IMR-90 (cell line): ENCODE measurements around the gene EHBP1L1. TPM values are rescaled to one million over a fixed set of nuclear protein-coding genes. Genes with fewer than 3 reads are reported as not detected.

Source experiments
- ATAC-seq: fragments of 200-7000 bp; cut with Tn5 transposase; 2 replicates; pipeline ENCODE4 v1.9.1; 2020; ENCODE audit warnings: low read depth, mild to moderate bottlenecking, moderate library complexity
- BruUV-seq: library from RNA; stranded (reverse); fragments of 400-500 nt; replicated peaks from 2 replicates; lab custom pipeline; 2021; lab: Mats Ljungman, UMichigan
- CTCF ChIA-PET: fragments of 300-600 bp; formaldehyde crosslinking; extraction: SDS; loops from one replicate; lab custom pipeline; 2021; ENCODE audit warnings: antibody characterized with exemption; lab: Yijun Ruan, JAX
- POLR2A ChIA-PET: fragments of 300-600 bp; sonication (Branson Sonifier 250); formaldehyde crosslinking; loops from one replicate; lab custom pipeline; 2022; ENCODE audit warnings: antibody characterized with exemption; ENCODE audit not compliant: unreplicated experiment; lab: Charles Lee
- DNase-seq: peaks from one replicate; pipeline ENCODE4 v3.0.0; 2013
- H2AFZ ChIP-seq: replicated peaks from 2 replicates; pipeline ENCODE3; 2013; ENCODE audit warnings: low read length, mild to moderate bottlenecking; ENCODE audit not compliant: poor library complexity
- H2AK5ac ChIP-seq: 2 replicates; pipeline ENCODE4 v1.6.1; 2013; ENCODE audit warnings: low read depth, low read length, inconsistent platforms
- H2AK9ac ChIP-seq: replicated peaks from 2 replicates; pipeline ENCODE3; 2013; ENCODE audit warnings: mild to moderate bottlenecking, low read depth, low read length, moderate library complexity; ENCODE audit not compliant: poor library complexity
- H2BK120ac ChIP-seq: 2 replicates; pipeline ENCODE4 v1.6.1; 2013; ENCODE audit warnings: low read depth, low read length, inconsistent platforms
- H2BK15ac ChIP-seq: 3 replicates; pipeline ENCODE4 v1.6.1; 2013; ENCODE audit warnings: low read depth, low read length, inconsistent platforms
- H2BK20ac ChIP-seq: 2 replicates; pipeline ENCODE4 v1.6.1; 2013; ENCODE audit warnings: low read depth, mild to moderate bottlenecking, inconsistent platforms, low read length, moderate library complexity
- H2BK5ac ChIP-seq: 2 replicates; pipeline ENCODE4 v1.6.1; 2013; ENCODE audit warnings: mild to moderate bottlenecking, low read depth, low read length, inconsistent platforms; ENCODE audit not compliant: poor library complexity, severe bottlenecking
- H3K14ac ChIP-seq: replicated peaks from 2 replicates; pipeline ENCODE4 v1.6.1; 2013; ENCODE audit warnings: low read depth, low read length, inconsistent platforms
- H3K18ac ChIP-seq: 2 replicates; pipeline ENCODE4 v1.6.1; 2013; ENCODE audit warnings: low read depth, low read length, control low read depth
- H3K23ac ChIP-seq: 2 replicates; pipeline ENCODE4 v1.6.1; 2013; ENCODE audit warnings: low read depth, low read length, inconsistent platforms
- H3K27ac ChIP-seq: 2 replicates; pipeline ENCODE4 v1.5.1; 2013; ENCODE audit warnings: mild to moderate bottlenecking, control low read depth, low read length; ENCODE audit not compliant: insufficient read depth
- H3K27me3 ChIP-seq: 2 replicates; pipeline ENCODE4 v1.6.1; 2013; ENCODE audit warnings: low read length; ENCODE audit not compliant: control insufficient read depth, insufficient read depth
- H3K36me3 ChIP-seq: 2 replicates; pipeline ENCODE4 v1.6.1; 2013; ENCODE audit warnings: low read length, mixed read lengths; ENCODE audit not compliant: control insufficient read depth, insufficient read depth
- H3K4ac ChIP-seq: 2 replicates; pipeline ENCODE4 v1.6.1; 2013; ENCODE audit warnings: low read depth, low read length, inconsistent platforms
- H3K4me1 ChIP-seq: 2 replicates; pipeline ENCODE4 v1.6.1; 2013; ENCODE audit warnings: low read length, mixed read lengths; ENCODE audit not compliant: control insufficient read depth, insufficient read depth
- H3K4me2 ChIP-seq: 2 replicates; pipeline ENCODE4 v1.6.1; 2013; ENCODE audit warnings: low read depth, mild to moderate bottlenecking, control low read depth, low read length, moderate library complexity
- H3K4me3 ChIP-seq: 2 replicates; pipeline ENCODE4 v1.5.1; 2013; ENCODE audit warnings: low read depth, mild to moderate bottlenecking, control low read depth, low read length, moderate library complexity; ENCODE audit not compliant: insufficient read depth
- H3K56ac ChIP-seq: 2 replicates; pipeline ENCODE4 v1.6.1; 2013; ENCODE audit warnings: low read length, inconsistent platforms; ENCODE audit not compliant: insufficient read depth; ENCODE audit errors: extremely low read depth
- H3K79me1 ChIP-seq, 2 experiments: 2 replicates each; pipeline ENCODE4 v1.6.1; 2013; ENCODE audit warnings: low read length in 2 of 2, inconsistent platforms in 1 of 2, low read depth in 1 of 2
- H3K9ac ChIP-seq: 2 replicates; pipeline ENCODE4 v1.6.1; 2013; ENCODE audit warnings: low read depth, low read length, control low read depth
- H3K9me1 ChIP-seq: 2 replicates; pipeline ENCODE4 v1.6.1; 2013; ENCODE audit warnings: low read length, inconsistent platforms; ENCODE audit not compliant: insufficient read depth
- H3K9me3 ChIP-seq: 2 replicates; pipeline ENCODE4 v1.6.1; 2013; ENCODE audit warnings: low read length; ENCODE audit not compliant: control insufficient read depth, insufficient read depth
- H4K20me1 ChIP-seq: 2 replicates; pipeline ENCODE4 v1.6.1; 2013; ENCODE audit warnings: low read length, inconsistent platforms; ENCODE audit not compliant: insufficient read depth
- H4K5ac ChIP-seq: 2 replicates; pipeline ENCODE4 v1.6.1; 2013; ENCODE audit warnings: mild to moderate bottlenecking, low read depth, low read length, control low read depth
- H4K8ac ChIP-seq, 2 experiments: 2 replicates each; pipeline ENCODE4 v1.6.1; 2013; ENCODE audit warnings: low read depth in 2 of 2, low read length in 2 of 2, control low read depth in 1 of 2, inconsistent platforms in 1 of 2
- H4K91ac ChIP-seq: 2 replicates; pipeline ENCODE4 v1.6.1; 2013; ENCODE audit warnings: low read depth, low read length, inconsistent platforms; ENCODE audit not compliant: insufficient read depth
- CHD1 ChIP-seq: IDR thresholded peaks from 2 replicates; pipeline ENCODE4 v1.6.1; 2012; ENCODE audit warnings: low read depth, low read length, improper control_type of control experiment
- NFE2L2 ChIP-seq: fragments of 150-350 bp; IDR thresholded peaks from 2 replicates; pipeline ENCODE4 v1.6.1; 2016; ENCODE audit warnings: low read depth, mild to moderate bottlenecking, low read length
- POLR2A ChIP-seq: IDR thresholded peaks from 2 replicates; pipeline ENCODE4 v1.6.1; 2012; ENCODE audit warnings: mild to moderate bottlenecking, low read depth, low read length
- RAD21 ChIP-seq: IDR thresholded peaks from 2 replicates; pipeline ENCODE4 v1.6.1; 2012; ENCODE audit warnings: low read length, improper control_type of control experiment
- WGBS, 2 experiments: methylation state at CpG; one replicate each; pipeline versions ENCODE4 v1.1.5 to v1.1.7; 2013; ENCODE audit warnings: missing lambda C conversion rate in 2 of 2; ENCODE audit not compliant: insufficient read length in 1 of 2; ENCODE audit errors: extremely low coverage in 2 of 2; 5-methylcytosine and 5-hydroxymethylcytosine counted together
- dilution Hi-C: fragments of 300-500 bp; cut with HindIII; formaldehyde crosslinking; loops from one replicate; pipeline ENCODE4 v1.14.3; 2018; ENCODE audit warnings: low sequenced_read_pairs; ENCODE audit not compliant: unreplicated experiment
- in situ Hi-C: fragments of 300-500 bp; cut with MboI; formaldehyde crosslinking; loops from 3 replicates; pipeline ENCODE4 v1.14.3; 2019; ENCODE audit warnings: low sequenced_read_pairs, inconsistent platforms, mixed read lengths
- intact Hi-C: fragments of 100-400 bp; cut with micrococcal nuclease; formaldehyde crosslinking; loops from 2 replicates; pipeline ENCODE4 v1.10.0; 2022
- polyA plus RNA-seq, 3 experiments: library from polyadenylated mRNA; depleted of rRNA; stranded (reverse); fragments of >200 nt; gene quantifications; 2 replicates each; pipeline ENCODE4 v1.2.3, GENCODE V29; 2012; ENCODE audit warnings: low replicate concordance in 1 of 3
- total RNA-seq: library from RNA; depleted of rRNA; stranded (reverse); fragments of >200 nt; gene quantifications from 2 replicates; pipeline ENCODE4 v1.2.3, GENCODE V29; 2012
- TF ChIP-seq, protein P1 (sequence below): fragments of 150-350 bp; IDR thresholded peaks from 2 replicates; pipeline ENCODE4 v1.6.1; 2016; ENCODE audit warnings: low read depth, mild to moderate bottlenecking, low read length, moderate library complexity, borderline replicate concordance

EHBP1L1 gene
- total and polyA plus RNA-seq, 2 of the 4 experiments (the other 2 are of a cell fraction): 10.0 to 27.4 TPM

- TF ChIP-seq RAD21: no peak
- no peak for TF ChIP-seq NFE2L2
- TF ChIP-seq CHD1: no peak
- TF ChIP-seq, protein P1, sequence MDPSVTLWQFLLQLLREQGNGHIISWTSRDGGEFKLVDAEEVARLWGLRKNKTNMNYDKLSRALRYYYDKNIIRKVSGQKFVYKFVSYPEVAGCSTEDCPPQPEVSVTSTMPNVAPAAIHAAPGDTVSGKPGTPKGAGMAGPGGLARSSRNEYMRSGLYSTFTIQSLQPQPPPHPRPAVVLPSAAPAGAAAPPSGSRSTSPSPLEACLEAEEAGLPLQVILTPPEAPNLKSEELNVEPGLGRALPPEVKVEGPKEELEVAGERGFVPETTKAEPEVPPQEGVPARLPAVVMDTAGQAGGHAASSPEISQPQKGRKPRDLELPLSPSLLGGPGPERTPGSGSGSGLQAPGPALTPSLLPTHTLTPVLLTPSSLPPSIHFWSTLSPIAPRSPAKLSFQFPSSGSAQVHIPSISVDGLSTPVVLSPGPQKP: no peak
- no peak for TF ChIP-seq POLR2A
- Histone ChIP-seq H2AFZ (no peak overlapping the region), H2AK5ac (no peak overlapping the region), H3K9me3 (no peaks in the 10 kb centered on the region), H4K20me1 (0 out of 2 replicates have a peak, but pooled peaks cover 4% of the 10 kb centered on the region), H4K5ac (no peak overlapping the region), H2BK15ac (no peak overlapping the region), H3K4me1 (peaks cover 4% of the 10 kb centered on the region), H4K91ac (no peak overlapping the region), H3K23ac (no peak overlapping the region), H2BK120ac (no peak overlapping the region), H2BK20ac (no peak overlapping the region), H4K8ac (no peak overlapping the region), H3K4me2 (no peak overlapping the region), H3K9me1 (no peaks in the 10 kb centered on the region), H3K18ac (no peak overlapping the region), H3K27me3 (no peaks in the 10 kb centered on the region), H3K56ac (no peak overlapping the region), H3K9ac (no peak overlapping the region; the same call in 1 of the 2 replicates), H3K4ac (no peak overlapping the region), H3K36me3 (peaks cover 39% of the 10 kb centered on the region), H3K14ac (no peak overlapping the region), H3K79me1 (peaks cover 0 to 24% of the 10 kb centered on the region in 2 experiments; a peak in 1 of 4 replicates), H2BK5ac (no peak overlapping the region), H2AK9ac (no peak overlapping the region), H3K4me3 (no peak overlapping the region), H3K27ac (no peak overlapping the region)
- CTCF ChIA-PET: no interaction called here
- intact Hi-C loops (no loop called here), dilution Hi-C loops (no loop called here), in situ Hi-C loops (no loop called here)
- ATAC-seq: no peak
- POLR2A ChIA-PET: no interaction called here
- WGBS, 2 experiments: 100% methylated on average over 3 of the region's 4 CpGs; no CpG with 5 or more reads in 1 of the 2 experiments
- no TSS peak for BruUV-seq
- no peak for DNase-seq
These were observed 10.4 kb downstream of the EHBP1L1 start for GRCh38 chr11:65586247-65586630.
